Type B pancreatic cell (in vitro differentiated cells): Measurements from ENCODE around the gene KREMEN1. TPM values are rescaled to one million over a fixed set of nuclear protein-coding genes. Genes with fewer than 3 reads are reported as not detected.

ENCODE experiments used
- DNase-seq: peaks from one replicate; pipeline ENCODE4 v3.0.0; 2021; ENCODE audit warnings: mixed read lengths; ENCODE audit not compliant: unreplicated experiment; ENCODE audit errors: extremely low spot score
- H3K27ac Mint-ChIP-seq: 2 replicates; pipeline ENCODE4 v1.8.0; 2021; ENCODE audit warnings: mild to moderate bottlenecking, mixed read lengths
- H3K27me3 Mint-ChIP-seq: 2 replicates; pipeline ENCODE4 v1.8.0; 2021; ENCODE audit warnings: mixed read lengths
- H3K36me3 Mint-ChIP-seq: 2 replicates; pipeline ENCODE4 v1.8.0; 2021; ENCODE audit warnings: mixed read lengths
- H3K4me1 Mint-ChIP-seq: one replicate; pipeline ENCODE4 v1.8.0; 2021; ENCODE audit warnings: mixed read lengths; ENCODE audit not compliant: unreplicated experiment
- H3K4me3 Mint-ChIP-seq: 2 replicates; pipeline ENCODE4 v1.8.0; 2021; ENCODE audit warnings: mild to moderate bottlenecking, mixed read lengths
- H3K9me3 Mint-ChIP-seq: 2 replicates; pipeline ENCODE4 v1.8.0; 2021; ENCODE audit warnings: mixed read lengths
- CTCF ChIP-seq: fragments of 200-600 bp; sonication (generic); conservative IDR thresholded peaks from 2 replicates; pipeline ENCODE4 v1.5.0; 2021; ENCODE audit warnings: antibody characterized with exemption, mild to moderate bottlenecking
- total RNA-seq: library from RNA; stranded (reverse); gene quantifications from 2 replicates; pipeline ENCODE4 v1.2.1, GENCODE V29; 2021; ENCODE audit warnings: low replicate concordance

KREMEN1 gene
- total RNA-seq, 1 donor from 2014 or later, result 26.2 TPM

- H3K27me3 Mint-ChIP-seq, result peaks cover 3% of the 10 kb centered on the region
- TF ChIP-seq CTCF, result no peak
- no peak for DNase-seq
- H3K4me3 Mint-ChIP-seq, result no peak overlapping the region
- H3K9me3 Mint-ChIP-seq, result no peaks in the 10 kb centered on the region
- H3K4me1 Mint-ChIP-seq, result peaks cover 23% of the 10 kb centered on the region
- no peaks in the 10 kb centered on the region for H3K36me3 Mint-ChIP-seq
- H3K27ac Mint-ChIP-seq, result no peak overlapping the region
These were observed 136.2 kb downstream of the KREMEN1 start for GRCh38 chr22:29208879-29209623.

GRCh38 chr22:29209624-29209929, 136.7 kb downstream of the KREMEN1 start:
- Mint-ChIP-seq H3K4me3 (no peak overlapping the region), H3K4me1 (peaks cover 21% of the 10 kb centered on the region), H3K27ac (no peak overlapping the region), H3K9me3 (no peaks in the 10 kb centered on the region), H3K27me3 (peaks cover 3% of the 10 kb centered on the region), H3K36me3 (no peaks in the 10 kb centered on the region)
- no peak for DNase-seq
- TF ChIP-seq CTCF, result no peak

- Mint-ChIP-seq H3K27ac (no peak overlapping the region), H3K9me3 (no peaks in the 10 kb centered on the region), H3K4me3 (no peak overlapping the region), H3K27me3 (peaks cover 3% of the 10 kb centered on the region), H3K4me1 (peaks cover 16% of the 10 kb centered on the region), H3K36me3 (no peaks in the 10 kb centered on the region)
- TF ChIP-seq CTCF, result no peak
- DNase-seq, result no peak
These were observed 138.2 kb downstream of the KREMEN1 start for GRCh38 chr22:29211066-29211465.

- TF ChIP-seq CTCF, result no peak
- H3K27me3 Mint-ChIP-seq, result peaks cover under 1% of the 10 kb centered on the region
- peaks cover 13% of the 10 kb centered on the region for H3K4me1 Mint-ChIP-seq
- no peak for DNase-seq
- no peaks in the 10 kb centered on the region for H3K36me3 Mint-ChIP-seq
- no peak overlapping the region for H3K27ac Mint-ChIP-seq
- no peak overlapping the region for H3K4me3 Mint-ChIP-seq
- H3K9me3 Mint-ChIP-seq, result no peaks in the 10 kb centered on the region
These were observed 138.6 kb downstream of the KREMEN1 start for GRCh38 chr22:29211466-29211865.

- Mint-ChIP-seq H3K9me3 (no peaks in the 10 kb centered on the region), H3K27me3 (no peaks in the 10 kb centered on the region), H3K4me1 (peaks cover 8% of the 10 kb centered on the region), H3K4me3 (no peak overlapping the region), H3K27ac (no peak overlapping the region), H3K36me3 (no peaks in the 10 kb centered on the region)
- DNase-seq, result no peak
- TF ChIP-seq CTCF, result no peak
These were observed 139.9 kb downstream of the KREMEN1 start for GRCh38 chr22:29212743-29213142.
